Stimulated activated CD8-positive, alpha-beta memory T cell treated with anti-CD3 and anti-CD28 coated beads, Interleukin-15, amount 100 ng/mL, for 24 hours (primary cell): ENCODE measurements around the gene TPSB2.
"Not testable (repeated sequence)": the region's sequence is repeated elsewhere in the genome, so short reads cannot be mapped to it uniquely, and the experiment has no call there.

ENCODE experiments used
- DNase-seq: peaks from one replicate; pipeline ENCODE4 v3.0.0-alpha.2; 2020; ENCODE audit warnings: low read depth

The TPSB2 gene

DNA sequence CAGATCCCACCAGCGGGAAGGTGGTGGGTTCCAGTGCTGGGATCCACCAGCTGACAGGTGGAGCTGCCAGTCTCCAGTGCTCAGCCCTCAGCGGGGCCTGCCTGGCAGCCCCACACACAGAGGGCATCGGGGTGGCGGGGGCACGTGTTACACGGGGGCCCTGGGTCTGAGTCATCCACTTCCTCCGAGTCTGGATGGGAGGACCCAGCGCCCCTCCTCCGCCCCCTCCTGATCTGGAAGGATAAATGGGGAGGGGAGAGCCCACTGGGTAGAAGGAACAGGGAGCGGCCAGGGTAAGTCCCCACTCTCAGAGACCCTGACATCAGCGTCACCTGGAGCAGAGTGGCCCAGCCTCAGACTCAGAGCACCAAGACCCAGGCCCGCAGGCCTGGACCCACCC is 10.5 kb upstream of the TPSB2 start, which contains the start of gene TPSAB1:
TSS of gene TPSAB1 (plus strand) at position 270 of the 400 bp plus-strand sequence. CDS start 234 bp downstream, outside the sequence.
- DNase-seq, result not testable (repeated sequence)

DNA sequence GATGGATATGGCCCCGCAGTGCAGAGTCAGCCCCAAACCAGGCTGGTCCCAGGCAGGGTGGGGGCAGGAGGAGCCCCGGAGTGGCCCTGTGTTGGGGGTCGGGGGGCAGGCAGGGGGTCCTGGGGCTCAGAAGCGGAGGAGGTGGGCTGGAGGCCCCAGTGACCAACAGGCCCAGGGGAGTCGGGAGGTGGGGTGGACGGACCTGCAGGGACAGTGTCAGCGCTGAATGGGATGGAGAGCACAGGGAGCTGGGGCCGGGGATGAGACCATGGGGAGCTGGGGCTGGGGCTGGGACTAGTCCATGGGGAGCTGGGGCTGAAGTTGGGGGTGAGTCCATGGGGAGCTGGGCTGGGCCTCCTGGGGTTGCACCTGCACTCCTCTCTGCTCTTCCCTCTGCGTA is 9.6 kb upstream of the TPSB2 start:
- DNase-seq, result not testable (repeated sequence)

DNA sequence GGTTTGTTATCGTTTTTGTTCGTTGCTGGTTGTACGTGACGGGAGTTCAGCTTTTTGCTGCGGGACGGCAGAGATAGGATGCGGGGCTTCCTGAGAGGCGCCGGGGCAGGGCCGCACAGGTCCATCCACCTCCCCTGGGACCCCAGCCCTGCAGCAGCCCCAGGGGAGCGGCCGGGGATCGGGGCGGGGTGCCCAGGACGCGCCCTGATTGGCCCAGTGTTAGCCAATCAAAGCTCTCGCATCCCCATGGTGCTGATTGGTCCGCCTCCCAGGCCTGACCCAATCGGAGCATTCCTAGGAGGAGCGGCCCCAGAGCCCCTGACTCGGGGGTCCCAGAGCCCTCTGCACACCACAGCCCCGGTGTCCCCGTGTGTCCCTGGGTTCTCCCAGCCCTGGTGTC is 8.9 kb upstream of the TPSB2 start:
- not testable (repeated sequence) for DNase-seq

DNA sequence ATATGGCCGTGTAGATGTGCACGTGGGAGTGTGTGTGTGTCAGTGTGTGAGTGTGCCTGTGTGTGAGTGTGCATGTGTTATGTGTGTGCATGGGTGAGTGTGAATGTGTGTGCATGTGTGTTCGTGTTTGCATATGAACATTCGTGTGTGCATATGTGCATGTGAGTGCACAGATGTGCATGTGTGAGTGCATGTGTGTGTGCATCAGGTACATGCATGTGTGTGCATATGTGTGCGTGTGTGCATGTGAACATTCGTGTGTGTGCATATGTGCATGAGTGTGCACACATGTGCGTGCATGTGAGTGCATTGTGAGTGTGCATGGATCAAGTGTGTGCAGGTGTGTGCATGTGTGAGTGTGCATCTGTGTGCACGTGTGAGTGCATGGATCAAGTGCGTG is 8.0 kb upstream of the TPSB2 start:
- no peak for DNase-seq

DNA sequence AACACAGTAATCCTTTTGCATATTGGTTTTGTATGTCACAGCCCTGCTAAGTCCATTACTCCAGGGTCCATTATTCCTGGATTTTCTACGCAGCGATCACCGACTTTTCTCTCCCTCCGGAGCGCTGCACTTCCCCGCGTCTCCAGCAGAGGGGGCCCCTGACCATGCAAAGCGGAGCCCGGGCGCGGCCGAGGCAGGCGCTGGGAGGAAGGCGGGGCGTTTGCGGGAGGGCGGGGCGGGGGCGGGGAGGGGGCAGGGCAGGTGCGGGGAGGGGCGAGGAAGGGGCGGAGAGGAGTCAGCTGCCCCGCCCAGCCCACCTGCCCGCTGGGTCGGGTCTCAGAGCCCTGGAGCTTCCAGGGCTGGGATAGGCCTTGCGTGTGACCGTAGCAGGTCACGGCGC is 6.7 kb upstream of the TPSB2 start:
- not testable (repeated sequence) for DNase-seq

DNA sequence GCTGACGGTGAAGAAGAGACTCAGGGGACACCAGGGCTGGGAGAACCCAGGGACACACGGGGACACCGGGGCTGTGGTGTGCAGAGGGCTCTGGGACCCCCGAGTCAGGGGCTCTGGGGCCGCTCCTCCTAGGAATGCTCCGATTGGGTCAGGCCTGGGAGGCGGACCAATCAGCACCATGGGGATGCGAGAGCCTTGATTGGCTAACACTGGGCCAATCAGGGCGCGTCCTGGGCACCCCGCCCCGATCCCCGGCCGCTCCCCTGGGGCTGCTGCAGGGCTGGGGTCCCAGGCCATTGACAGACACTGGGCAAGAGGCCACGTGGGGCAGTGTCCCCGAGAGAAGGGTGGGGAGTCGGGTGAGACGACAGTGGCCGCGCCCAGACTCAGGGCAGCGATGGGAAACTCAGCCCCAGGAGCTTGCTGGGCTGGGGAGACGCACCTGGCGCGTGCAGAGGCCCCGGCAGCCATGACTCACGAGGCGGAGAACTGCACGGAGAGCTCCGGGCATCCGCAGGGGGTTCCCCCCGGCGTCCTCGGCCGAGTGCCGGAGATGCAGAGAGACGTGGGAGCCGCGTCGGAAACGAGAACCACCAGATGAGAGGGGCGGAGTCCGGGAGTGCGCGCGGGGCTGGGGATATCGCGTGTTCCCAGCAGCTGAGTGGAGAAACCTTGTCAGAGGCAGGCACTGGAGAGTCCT is 2.2 kb upstream of the TPSB2 start:
- DNase-seq, result not testable (repeated sequence)

DNA sequence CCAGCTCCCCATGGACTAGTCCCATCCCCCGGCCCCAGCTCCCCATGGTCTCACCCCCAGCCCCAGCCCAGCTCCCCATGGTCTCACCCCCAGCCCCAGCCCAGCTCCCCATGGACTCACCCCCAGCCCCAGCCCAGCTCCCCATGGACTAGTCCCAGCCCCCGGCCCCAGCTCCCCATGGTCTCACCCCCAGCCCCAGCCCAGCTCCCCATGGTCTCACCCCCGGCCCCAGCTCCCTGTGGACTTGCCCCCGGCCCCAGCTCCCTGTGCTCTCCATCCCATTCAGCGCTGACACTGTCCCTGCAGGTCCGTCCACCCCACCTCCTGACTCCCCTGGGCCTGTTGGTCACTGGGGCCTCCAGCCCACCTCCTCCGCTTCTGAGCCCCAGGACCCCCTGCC is 1.3 kb upstream of the TPSB2 start:
- not testable (repeated sequence) for DNase-seq

DNA sequence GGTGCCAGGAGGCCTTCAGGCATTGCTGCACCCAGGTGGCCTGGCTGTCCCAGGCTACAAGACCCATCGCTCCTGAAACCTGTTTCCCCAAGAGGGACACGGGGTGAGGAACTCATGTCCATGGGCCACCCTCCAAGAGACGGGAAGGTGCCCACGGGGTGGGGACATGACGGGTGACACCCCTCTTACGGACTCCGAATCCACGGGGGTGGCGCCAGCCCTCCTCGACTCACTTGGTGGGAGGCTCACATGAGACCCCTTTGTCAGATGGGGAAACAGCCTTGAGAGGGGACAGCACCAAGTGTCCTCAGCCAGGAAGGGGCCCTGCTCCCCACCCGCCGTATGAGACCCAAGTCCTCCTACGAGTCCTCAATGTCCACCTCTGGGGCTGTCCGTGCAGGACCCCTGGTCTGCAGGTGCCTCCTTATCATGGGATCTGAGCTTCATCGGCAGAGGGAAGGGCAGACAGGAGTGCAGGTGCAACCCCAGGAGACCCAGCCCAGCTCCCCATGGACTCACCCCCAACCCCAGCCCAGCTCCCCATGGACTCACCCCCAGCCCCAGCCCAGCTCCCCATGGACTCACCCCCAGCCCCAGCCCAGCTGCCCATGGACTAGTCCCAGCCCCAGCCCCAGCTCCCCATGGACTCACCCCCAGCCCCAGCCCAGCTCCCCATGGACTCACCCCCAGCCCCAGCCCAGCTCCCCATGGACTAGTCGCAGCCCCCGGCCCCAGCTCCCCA is 658 bp upstream of the TPSB2 start:
- DNase-seq, result not testable (repeated sequence)

DNA sequence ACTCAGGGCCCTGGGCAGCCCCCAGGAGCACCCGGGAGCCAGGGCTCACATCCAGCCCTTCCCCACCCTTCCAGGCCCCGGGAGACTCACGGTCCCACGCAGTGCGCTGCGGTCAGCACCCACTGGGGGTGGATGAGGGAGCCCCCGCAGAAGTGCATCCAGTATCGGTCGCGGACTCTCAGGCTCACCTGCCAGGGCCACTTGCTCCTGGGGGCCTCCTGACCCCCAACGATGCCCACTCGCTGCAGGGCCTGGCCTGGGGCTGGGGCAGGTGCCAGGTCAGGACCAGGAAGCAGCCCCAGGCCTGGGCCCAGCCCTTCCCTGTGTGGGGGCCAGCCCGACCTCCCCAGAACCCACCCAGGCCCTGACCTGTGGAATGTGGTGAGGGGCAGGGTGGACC is 508 bp downstream of the TPSB2 start:
- not testable (repeated sequence) for DNase-seq

DNA sequence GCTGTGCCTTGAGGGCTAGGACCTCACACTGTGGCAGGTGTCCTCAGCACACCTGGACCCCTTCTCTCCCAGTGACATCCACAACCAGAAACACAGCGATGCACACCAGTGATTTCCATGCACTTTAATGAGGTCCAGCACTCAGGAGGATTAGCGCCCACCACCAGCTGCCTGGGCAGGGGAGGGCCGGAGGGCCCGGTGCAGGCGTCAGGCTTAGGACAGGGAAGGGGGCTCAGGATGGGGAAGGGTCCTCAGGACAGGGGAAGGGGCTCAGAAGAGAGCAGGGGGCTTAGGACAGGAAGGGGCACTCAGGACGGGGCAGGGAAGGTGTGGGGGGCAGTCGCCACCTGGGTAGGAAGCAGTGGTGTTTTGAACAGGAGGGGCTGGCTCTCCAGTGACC is 1.8 kb downstream of the TPSB2 start:
- not testable (repeated sequence) for DNase-seq

DNA sequence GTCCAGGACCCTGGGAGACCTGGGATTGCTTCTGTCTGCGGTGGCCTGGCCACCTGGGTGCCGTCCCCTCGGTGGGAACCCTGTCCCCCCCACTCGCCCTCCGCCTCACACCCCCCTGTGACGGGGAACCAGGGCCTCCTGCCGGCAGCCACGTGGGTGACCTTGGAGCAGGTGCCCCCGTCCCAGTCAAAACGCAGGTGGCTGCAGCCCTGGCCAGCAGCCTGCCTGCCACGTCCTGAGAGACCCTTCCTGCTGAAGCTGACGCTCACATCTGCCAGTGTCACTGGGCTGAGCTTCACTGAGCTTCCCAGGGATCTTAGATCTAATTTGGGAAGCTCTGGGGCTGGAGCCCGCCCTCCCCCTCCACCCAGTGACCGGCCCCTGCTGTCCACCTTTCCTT is 3.3 kb downstream of the TPSB2 start:
- not testable (repeated sequence) for DNase-seq

DNA sequence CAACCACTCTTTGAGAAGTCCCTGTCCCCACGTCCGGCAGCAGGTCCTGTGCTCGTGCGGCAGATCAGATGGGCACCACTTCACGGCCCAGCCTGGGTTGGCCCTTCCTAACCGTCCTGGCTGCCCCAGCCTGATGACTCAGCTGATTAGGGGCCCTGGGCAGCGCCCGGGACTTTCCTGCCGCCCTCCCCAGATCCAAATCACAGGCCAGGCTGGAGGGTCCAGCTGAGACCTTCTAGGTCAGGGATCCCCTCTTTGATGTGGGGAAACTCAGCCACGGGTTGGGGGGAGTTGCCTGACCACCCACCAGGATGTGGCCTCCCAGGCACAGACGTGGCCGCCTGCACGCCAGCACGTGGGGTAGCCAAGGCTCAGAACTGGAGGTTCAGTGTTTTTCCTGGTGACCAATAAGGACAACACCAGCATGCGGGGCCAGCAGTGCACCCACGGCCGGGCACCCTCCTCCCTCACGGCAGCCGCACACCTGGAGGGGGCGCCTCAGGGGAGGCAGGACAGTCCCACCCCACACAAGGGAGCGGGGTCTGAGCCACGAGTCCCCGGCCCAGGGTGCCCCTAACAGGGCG is 4.2 kb downstream of the TPSB2 start:
- DNase-seq, result not testable (repeated sequence)

DNA sequence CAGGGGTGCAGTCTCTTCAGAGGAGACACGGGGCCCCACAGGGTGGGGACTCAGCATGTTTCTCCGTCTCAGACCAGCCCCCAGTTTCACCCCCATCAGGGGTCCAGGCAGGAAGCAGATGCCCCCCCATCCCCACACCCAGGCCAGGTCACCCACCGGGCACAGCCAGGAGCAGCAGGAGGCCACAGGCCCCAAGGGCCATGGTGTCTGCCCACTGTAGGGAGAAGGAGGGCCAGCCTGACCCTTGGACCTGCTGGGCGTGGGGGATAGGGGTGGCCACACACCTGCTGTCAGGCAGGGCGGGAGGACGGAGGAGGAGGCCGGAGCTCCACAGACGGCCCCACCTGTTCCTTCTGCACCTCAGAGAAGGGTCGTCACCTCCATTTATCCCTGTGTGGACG is 4.9 kb downstream of the TPSB2 start, which contains the start of gene TPSG1:
TSS of gene TPSG1 (minus strand) at position 218 of the 401 bp plus-strand sequence. CDS start at position 202, 16 bp downstream.
- DNase-seq, result no peak

DNA sequence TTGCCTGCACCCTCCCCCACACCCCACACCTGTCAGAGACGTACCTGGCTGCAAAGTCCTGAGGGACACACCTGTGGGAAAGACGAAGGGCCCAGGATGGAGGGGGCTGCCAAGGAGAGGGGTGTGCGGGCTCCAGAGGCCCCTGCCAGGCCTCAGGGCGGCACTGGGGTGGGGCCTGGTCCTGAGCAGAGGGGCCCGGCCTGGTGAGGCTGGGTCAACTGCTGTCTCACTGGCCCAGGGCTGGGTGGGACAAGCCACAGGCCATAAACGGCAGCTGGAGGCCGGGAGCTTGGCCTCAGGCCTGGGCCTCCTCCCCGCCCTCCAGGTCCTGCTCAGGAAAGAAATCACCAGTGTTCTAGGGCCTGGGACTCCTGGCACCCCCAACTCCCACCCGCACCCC is 5.4 kb downstream of the TPSB2 start:
- no peak for DNase-seq

DNA sequence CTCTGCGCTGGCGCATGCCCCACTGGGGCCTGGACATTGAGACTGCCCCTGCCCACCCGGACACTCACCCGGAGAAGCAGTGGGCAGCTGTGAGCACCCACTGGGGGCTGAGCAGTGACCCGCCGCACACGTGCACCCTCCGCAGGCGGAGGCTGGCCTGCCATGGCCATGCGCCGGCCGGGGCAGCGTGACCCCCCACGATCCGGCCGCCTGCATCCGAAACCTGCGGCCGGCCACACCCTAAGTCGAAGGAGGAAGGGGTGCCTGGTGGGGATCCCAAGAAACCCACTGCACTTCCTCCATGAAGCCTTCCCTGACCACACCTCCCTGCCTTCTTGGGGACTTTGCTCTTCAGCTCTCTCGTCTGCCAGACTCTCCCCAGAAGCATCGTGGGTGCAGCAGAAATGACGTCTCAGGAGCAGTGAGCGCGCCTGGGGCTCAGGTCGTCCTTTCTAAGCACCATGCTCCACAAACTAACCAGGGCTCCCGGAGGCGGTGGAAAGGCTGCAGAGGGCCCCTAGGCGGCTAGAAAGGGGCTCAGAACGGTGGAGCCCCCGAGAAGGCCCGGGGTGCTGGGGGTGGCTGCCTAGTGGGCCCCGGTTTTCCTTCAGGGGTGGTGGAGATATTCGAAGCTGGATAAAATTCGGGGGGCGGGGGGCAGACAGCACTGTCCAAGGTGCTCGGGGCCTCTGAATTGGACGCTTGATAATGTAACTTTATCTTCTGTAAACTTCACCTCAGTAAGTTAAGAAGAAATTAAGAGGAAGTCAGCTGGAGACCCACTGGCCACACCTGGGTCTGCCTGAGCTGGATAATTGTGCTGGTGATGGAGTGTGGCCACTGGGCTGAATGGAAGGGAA is 6.4 kb downstream of the TPSB2 start:
- DNase-seq, result no peak

DNA sequence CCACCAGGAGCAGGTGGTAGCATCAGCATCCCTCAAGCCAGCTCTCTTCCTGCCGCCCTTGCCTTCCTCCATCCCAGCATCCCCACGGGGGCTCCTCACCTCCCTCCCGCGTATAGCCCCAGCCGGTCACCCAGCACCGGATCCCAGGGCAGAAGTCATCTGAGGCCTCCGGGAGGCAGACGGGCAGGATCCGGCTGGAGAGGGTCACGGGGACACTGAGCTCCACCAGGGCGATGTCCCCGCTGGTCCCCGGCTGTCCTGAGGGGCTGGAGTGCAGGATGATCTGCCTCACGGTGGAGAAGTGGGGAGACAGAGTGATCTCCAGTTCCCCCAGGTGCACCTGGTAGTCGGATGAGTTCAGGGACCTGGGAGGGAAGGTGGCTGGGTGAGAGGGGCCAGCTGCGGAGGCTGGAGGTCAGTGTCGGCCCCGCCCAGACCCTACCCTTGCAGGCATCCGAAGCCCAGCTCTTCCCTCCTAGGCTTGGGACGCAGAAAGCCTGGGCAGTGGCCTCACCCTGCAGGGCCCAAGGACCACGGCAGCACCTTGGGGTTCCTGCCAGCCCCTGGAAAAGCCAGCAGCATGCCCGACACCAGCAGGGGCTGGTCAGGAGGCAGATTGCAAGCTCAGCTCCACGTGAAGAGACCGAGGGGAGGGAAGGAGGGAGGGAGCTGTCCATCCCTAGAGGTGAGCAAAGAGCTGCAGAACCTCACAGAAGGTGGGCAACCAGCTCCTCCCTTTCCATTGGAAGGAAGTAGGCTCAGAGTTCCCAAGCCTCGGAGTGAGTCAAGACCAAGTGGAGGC is 7.2 kb downstream of the TPSB2 start:
- DNase-seq, result no peak

DNA sequence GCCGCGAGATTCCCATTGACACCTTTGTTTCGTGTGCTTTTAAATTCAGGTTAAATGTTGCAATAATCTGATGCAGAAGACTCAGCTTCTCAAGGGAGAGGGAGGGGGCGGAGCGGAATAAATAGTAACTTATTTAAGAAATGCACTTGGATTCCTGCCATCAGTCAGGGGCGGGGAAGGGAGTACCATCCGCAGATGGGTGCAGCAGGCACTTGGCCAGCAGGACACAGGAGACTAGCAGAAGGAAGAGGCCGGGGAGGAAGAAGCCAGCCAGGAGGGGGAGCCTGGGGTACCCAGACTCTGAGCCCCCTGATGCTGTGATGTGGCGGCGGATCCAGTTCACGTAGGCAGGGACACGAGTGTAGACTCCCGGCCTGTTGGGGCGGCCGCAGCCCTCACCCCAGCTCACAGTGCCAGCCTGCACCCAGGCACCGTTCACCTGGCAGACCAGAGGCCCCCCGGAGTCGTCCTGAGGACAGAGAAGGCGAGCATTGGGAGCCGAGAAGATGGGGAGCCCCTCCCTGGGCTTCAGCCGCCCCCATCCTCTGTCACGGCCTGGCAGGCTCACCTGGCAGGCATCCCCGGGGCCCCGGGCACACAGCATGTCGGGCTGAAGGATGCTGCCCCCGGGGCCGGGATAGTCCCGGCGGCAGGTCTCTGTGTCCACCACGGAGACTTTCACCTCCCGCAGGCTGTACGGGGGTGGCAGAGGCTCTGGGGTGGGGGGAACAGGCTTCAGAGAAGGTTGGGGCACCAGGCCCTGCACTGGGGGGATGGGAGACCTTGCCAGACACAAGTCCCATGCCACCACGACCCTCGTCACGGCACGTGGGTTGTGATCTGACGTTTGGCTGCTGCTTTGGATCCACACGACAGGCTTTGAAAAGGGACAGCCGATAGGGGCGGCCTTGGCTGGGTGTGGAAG is 8.1 kb downstream of the TPSB2 start:
- DNase-seq, result no peak

DNA sequence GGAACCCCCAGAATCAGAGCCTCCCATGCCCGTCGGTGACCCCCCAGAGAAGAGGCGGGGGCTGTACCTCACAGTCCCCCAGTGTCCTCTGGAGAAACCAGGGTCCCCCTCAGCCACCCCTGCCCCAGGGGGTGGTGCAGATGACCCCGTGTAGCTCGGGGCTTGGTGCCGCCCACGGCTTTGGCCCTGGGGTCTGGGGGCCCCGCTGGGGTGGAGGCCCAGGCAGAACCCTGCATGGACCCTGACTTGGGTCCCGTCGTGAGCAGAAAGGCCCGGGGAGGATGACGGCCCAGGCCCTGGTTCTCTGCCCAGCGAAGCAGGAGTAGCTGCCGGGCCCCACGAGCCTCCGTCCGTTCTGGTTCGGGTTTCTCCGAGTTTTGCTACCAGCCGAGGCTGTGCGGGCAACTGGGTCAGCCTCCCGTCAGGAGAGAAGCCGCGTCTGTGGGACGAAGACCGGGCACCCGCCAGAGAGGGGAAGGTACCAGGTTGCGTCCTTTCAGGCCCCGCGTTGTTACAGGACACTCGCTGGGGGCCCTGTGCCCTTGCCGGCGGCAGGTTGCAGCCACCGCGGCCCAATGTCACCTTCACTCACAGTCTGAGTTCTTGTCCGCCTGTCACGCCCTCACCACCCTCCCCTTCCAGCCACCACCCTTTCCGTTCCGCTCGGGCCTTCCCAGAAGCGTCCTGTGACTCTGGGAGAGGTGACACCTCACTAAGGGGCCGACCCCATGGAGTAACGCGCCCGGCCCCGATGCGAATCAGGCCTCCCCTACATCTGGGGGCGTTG is 8.9 kb downstream of the TPSB2 start:
- DNase-seq, result no peak

DNA sequence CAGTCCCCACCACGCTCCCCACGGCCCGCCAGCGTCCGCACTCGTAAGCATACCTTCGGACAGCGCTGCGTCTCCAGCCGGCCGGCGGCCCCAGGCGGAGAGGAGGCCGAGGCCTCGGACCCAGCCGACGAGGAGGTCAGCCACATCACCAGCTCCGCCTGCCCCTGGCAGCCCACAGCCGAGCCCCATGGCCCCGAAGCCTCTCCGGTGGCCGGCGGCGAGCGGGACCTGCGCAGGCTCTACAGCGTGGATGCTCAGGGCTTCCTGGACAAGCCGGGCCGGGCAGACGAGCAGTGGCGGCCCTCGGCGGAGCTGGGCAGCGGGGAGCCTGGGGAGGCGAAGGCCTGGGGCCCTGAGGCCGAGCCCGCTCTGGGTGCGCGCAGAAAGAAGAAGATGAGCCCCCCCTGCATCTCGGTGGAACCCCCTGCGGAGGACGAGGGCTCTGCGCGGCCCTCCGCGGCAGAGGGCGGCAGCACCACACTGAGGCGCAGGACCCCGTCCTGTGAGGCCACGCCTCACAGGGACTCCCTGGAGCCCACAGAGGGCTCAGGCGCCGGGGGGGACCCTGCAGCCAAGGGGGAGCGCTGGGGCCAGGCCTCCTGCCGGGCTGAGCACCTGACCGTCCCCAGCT is 9.8 kb downstream of the TPSB2 start:
- DNase-seq, result no peak
